GM21576 (cell line): ENCODE measurements around the gene ANO8.
"Not testable (repeated sequence)": the region's sequence is repeated elsewhere in the genome, so short reads cannot be mapped to it uniquely, and the experiment has no call there.

Experiments used
- ATAC-seq: cut with Tn5 transposase; IDR thresholded peaks from one replicate; pipeline ENCODE4 v1.9.1; 2021; ENCODE audit warnings: mild to moderate bottlenecking, moderate library complexity; ENCODE audit not compliant: unreplicated experiment

The ANO8 gene

DNA sequence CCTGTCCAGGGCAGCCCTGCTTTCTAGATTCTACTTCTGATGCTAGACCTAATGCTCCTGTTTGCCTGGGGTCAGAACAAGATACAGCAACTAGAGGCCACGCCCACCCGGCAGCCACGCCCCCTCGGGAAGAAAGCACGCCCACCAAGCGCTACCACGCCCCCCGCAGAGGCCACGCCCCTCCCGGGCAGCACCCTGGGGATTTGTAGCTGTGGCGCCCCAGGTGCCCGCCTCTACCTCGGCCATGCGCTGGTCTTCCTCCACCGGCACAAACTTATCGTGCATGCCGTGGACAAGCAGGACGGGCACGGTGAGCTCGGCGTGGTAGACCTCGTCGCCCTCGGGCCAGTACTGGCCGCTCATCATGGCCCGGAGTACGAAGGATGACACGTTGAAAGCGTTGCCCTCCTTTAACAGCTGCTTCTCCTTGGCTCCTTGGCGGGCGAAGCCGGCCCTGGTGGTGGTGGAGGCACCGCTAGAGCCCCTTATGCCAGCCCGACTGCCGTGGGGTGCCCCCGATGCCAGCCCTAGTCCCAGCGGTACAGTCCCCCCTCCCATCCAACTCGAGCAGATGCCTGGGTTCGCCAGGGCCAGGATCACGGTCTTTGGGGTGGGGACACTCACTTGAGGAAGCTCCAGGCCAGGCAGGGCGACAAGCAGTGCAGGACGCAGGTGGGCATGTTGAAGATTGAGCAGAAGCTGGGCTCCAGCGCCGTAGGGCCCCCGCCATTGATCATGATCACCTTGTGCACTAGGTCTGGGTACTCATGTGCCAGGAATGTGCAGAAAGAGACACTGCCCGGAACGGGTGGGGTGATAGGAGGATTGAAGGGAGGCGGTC, 40.4 kb downstream of the ANO8 start:
- ATAC-seq = no peak

DNA sequence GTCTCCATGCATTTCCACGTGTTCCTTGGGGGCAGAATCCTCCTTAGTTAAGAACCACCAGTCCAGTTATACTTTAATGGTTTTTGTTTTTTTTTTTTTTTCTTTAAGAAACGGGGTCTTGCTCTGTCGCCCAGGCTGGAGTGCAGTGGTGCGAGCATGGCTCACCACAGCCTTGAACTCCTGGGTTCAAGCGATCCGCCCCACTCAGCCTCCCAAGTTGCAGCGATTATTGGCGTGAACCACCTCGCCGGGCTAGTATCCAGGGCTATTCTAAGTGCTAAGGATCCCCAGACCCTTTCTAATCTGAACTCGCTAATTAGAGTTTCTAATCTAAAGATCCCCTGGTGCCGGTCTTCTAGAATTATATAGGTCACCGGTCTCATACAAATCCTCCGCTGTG, 41.0 kb downstream of the ANO8 start:
- no peak for ATAC-seq

GRCh38 chr19:17292301-17293074, 42.2 kb downstream of the ANO8 start:
- ATAC-seq = peak; percentile 66

DNA sequence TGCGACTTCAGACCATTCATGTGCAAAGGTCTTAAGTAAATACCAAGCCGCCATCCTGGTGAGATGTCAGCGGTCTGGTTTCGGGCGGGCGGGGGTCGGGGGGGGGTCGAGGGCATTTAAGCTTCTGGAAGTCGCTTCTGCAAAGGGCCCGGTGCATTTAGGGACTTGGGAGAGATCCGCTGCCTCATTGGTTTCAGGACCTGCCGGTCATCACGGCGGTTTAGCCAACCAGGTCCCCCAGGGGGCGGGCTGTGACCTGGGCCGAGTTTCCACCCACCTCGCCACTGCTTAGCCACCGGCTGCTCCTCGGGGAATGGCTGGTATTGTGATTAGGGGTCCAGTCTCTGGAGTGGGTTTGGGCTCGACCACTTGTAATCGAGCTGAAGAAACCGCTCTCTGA, 45.2 kb downstream of the ANO8 start:
- no peak for ATAC-seq

GRCh38 chr19:17286752-17287151, 47.9 kb downstream of the ANO8 start:
- ATAC-seq = no peak

- ATAC-seq = no peak
Observed at GRCh38 chr19:17286263-17286662, 48.4 kb downstream of the ANO8 start.

DNA sequence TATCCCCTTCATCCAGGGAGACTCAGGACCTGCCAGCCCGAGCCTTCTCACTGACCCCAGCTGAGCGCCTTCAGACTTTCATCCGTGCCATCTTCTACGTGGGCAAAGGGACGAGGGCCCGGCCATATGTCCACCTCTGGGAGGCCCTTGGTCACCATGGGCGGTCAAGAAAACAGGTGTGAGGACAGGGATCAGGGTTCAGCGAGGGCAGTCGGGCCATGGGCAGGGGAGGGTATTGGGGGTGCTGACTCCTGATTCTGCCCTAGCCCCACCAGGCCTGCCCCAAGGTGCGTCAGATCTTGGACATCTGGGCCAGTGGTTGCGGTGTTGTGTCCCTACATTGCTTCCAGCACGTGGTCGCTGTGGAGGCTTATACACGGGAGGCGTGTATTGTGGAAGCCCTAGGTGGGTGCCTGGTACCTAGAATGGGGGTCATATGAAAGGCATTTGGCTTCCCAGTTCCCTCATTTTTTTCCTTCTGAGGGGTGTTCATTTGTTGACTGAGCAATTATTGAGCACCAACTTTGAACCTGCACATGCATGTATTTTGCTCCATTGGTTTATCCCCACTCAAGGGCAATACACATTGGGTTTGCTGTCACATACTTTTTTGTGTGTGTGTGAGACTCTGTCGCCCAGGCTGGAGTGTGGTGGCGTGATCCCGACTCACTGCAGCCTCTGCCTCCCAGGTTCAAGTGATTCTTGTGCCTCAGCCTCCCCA, 49.1 kb downstream of the ANO8 start:
- no peak for ATAC-seq

- ATAC-seq = no peak
Observed at GRCh38 chr19:17283504-17283996, 51.1 kb downstream of the ANO8 start.

- peak; percentile 67 for ATAC-seq
Observed at GRCh38 chr19:17282488-17283125, 52.0 kb downstream of the ANO8 start.

- ATAC-seq = no peak
Observed at GRCh38 chr19:17281391-17282304, 53.0 kb downstream of the ANO8 start, which contains the start of gene ANKLE1. ANKLE1 (plus strand) TSS chr19:17281901; CDS start chr19:17281921, 20 bp downstream.

GRCh38 chr19:17279436-17279835, 55.2 kb downstream of the ANO8 start:
- no peak for ATAC-seq

DNA sequence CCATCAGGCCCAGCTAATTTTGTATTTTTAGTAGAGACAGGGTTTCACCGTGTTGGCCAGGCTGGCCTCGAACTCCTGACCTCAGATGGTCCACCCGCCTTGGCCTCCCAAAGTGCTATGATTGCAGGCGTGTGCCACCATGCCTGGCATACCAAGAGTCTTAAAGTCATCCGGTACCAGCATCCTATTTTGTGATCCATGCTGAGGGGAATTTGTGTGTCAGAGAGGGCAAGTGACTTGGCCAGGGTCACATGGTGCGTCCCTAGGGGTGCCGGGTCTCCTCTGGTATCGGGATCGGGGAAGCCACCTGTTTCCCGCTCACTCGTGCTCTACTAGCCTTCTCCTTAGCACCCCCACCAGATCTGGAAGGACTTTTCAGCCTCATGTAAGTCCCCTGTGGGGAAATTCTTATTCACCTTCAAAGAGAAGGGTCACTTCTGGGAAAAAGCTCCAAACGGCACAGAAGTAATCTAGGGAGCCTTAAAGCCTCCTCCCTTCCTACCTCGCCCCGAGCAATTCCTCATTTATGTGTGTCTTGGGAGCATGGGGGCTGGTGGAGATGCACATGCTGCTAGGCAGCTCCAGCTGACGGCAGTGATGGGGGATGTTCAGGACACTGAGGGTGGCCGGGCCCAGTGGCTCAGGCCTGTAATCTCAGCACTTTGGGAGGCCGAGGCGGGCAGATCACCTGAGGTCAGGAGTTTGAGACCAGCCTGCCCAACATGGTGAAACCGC, 59.0 kb downstream of the ANO8 start:
- no peak for ATAC-seq

- ATAC-seq = not testable (repeated sequence)
Observed at GRCh38 chr19:17274892-17275291, 59.8 kb downstream of the ANO8 start.
